Calu3 (cell line): Measurements from ENCODE around the gene ZNF536. TPM values are rescaled to one million over a fixed set of nuclear protein-coding genes. Genes with fewer than 3 reads are reported as not detected.

Source experiments
- BruUV-seq: library from RNA; stranded (reverse); fragments of 400-500 nt; replicated peaks from 2 replicates; lab custom pipeline; 2021; lab: Mats Ljungman, UMichigan
- CTCF ChIA-PET: fragments of 300-600 bp; sonication (Branson Sonifier 250); formaldehyde crosslinking; loops from one replicate; lab custom pipeline; 2022; ENCODE audit warnings: antibody characterized with exemption; lab: Charles Lee
- DNase-seq: peaks from one replicate; pipeline ENCODE4 v3.0.0; 2022
- H3K27ac Mint-ChIP-seq: one replicate; pipeline ENCODE4 v1.8.0; 2022; ENCODE audit warnings: mixed read lengths; ENCODE audit not compliant: unreplicated experiment
- H3K27me3 Mint-ChIP-seq: one replicate; pipeline ENCODE4 v1.8.0; 2022; ENCODE audit warnings: mixed read lengths; ENCODE audit not compliant: unreplicated experiment
- H3K36me3 Mint-ChIP-seq: one replicate; pipeline ENCODE4 v1.8.0; 2022; ENCODE audit warnings: mild to moderate bottlenecking, moderate library complexity, mixed read lengths; ENCODE audit not compliant: insufficient read depth, unreplicated experiment
- H3K4me1 Mint-ChIP-seq: one replicate; pipeline ENCODE4 v1.8.0; 2022; ENCODE audit warnings: mild to moderate bottlenecking, low read depth, mixed read lengths; ENCODE audit not compliant: unreplicated experiment
- H3K4me3 Mint-ChIP-seq: one replicate; pipeline ENCODE4 v1.8.0; 2022; ENCODE audit warnings: mild to moderate bottlenecking, low read depth, moderate library complexity, mixed read lengths; ENCODE audit not compliant: unreplicated experiment
- H3K9me3 Mint-ChIP-seq: one replicate; pipeline ENCODE4 v1.8.0; 2022; ENCODE audit warnings: low read depth, mixed read lengths; ENCODE audit not compliant: unreplicated experiment
- CTCF ChIP-seq: fragments of 200-600 bp; IDR thresholded peaks from one replicate; pipeline ENCODE4 v1.8.0; 2022; ENCODE audit warnings: antibody characterized with exemption; ENCODE audit not compliant: unreplicated experiment
- intact Hi-C: fragments of 100-400 bp; cut with micrococcal nuclease; formaldehyde crosslinking; loops from one replicate; pipeline ENCODE4 v1.10.0; 2022; ENCODE audit not compliant: unreplicated experiment
- total RNA-seq: library from RNA; stranded (reverse); gene quantifications from 2 replicates; pipeline ENCODE4 v1.2.3, GENCODE V29; 2022

The ZNF536 gene
- total RNA-seq, 1 experiment from 2014 or later = not detected

GRCh38 chr19:30557927-30558557 lies 185.9 kb downstream of the ZNF536 start:
- Mint-ChIP-seq H3K27me3 (no peaks in the 10 kb centered on the region), H3K4me1 (no peaks in the 10 kb centered on the region), H3K9me3 (peaks cover 7% of the 10 kb centered on the region), H3K27ac (no peak overlapping the region), H3K36me3 (no peaks in the 10 kb centered on the region), H3K4me3 (no peak overlapping the region)
- no peak for DNase-seq
- no TSS peak for BruUV-seq
- intact Hi-C loops = no loop called here
- TF ChIP-seq CTCF = no peak
- CTCF ChIA-PET = no interaction called here

GRCh38 chr19:30558793-30559192 lies 186.6 kb downstream of the ZNF536 start:
- no peak for TF ChIP-seq CTCF
- CTCF ChIA-PET = no interaction called here
- Mint-ChIP-seq H3K4me1 (no peaks in the 10 kb centered on the region), H3K36me3 (no peaks in the 10 kb centered on the region), H3K9me3 (peaks cover 8% of the 10 kb centered on the region), H3K27ac (no peak overlapping the region), H3K27me3 (no peaks in the 10 kb centered on the region), H3K4me3 (no peak overlapping the region)
- no TSS peak for BruUV-seq
- no peak for DNase-seq
- intact Hi-C loops = no loop called here

GRCh38 chr19:30559446-30559845 lies 187.3 kb downstream of the ZNF536 start:
- BruUV-seq = no TSS peak
- Mint-ChIP-seq H3K4me3 (no peak overlapping the region), H3K4me1 (no peaks in the 10 kb centered on the region), H3K36me3 (no peaks in the 10 kb centered on the region), H3K27me3 (no peaks in the 10 kb centered on the region), H3K9me3 (peaks cover 13% of the 10 kb centered on the region), H3K27ac (no peak overlapping the region)
- DNase-seq = no peak
- CTCF ChIA-PET = no interaction called here
- no peak for TF ChIP-seq CTCF
- intact Hi-C loops = no loop called here

GRCh38 chr19:30562981-30563380 lies 190.8 kb downstream of the ZNF536 start:
- H3K4me1 Mint-ChIP-seq = no peaks in the 10 kb centered on the region
- H3K27ac Mint-ChIP-seq = no peak overlapping the region
- intact Hi-C loops = no loop called here
- H3K27me3 Mint-ChIP-seq = no peaks in the 10 kb centered on the region
- no peak overlapping the region for H3K4me3 Mint-ChIP-seq
- H3K36me3 Mint-ChIP-seq = no peaks in the 10 kb centered on the region
- peaks cover 13% of the 10 kb centered on the region for H3K9me3 Mint-ChIP-seq
- CTCF ChIA-PET = no interaction called here
- no peak for DNase-seq
- BruUV-seq = no TSS peak
- TF ChIP-seq CTCF = no peak
